Measurements from ENCODE around the gene AHCYL2. TPM values are rescaled to one million over a fixed set of nuclear protein-coding genes. Genes with fewer than 3 reads are reported as not detected.

The AHCYL2 gene
- total and polyA plus RNA-seq, 2 donors (not counting 1 experiment from before 2014, with no cell fraction given) = 8.8 to 26.2 TPM

DNA sequence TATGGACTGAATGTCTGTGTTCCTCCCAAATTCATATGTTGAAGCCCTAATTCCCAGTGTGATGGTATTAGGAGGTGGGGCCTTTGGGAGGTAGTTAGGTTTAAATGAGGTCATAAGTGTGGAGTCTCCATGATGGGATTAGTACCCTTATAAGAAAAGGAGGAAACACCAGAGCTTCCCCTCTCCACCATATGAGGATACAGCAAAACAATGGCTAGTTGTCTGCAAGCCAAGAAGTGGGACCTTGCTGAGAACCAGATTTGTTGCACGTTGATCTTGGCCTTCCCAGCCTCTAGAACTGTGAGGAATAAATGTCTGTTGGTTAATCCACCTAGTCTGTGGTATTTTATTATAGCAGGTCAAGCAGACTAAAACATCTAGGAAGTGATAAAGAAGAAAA lies 102.2 kb downstream of the AHCYL2 start:
- Mint-ChIP-seq H3K4me1 (no peaks in the 10 kb centered on the region), H3K27ac (no peak overlapping the region), H3K27me3 (no peaks in the 10 kb centered on the region), H3K4me3 (no peak overlapping the region), H3K9me3 (ENCODE audit: insufficient read depth) (peaks cover 2% of the 10 kb centered on the region)
- Histone ChIP-seq H3K36me3 (replicated peaks in 1 of 2; ENCODE audit: control extremely low read depth in 1 of 2, control insufficient read depth in 1 of 2, extremely low read depth in 1 of 2, insufficient read depth in 2 of 2, low read length in 1 of 2) (peaks cover 0 to 4% of the 10 kb centered on the region in 2 experiments), H3K79me2 (ENCODE audit: control insufficient read depth, insufficient read depth, low read length) (peaks cover 8% of the 10 kb centered on the region), H3K4me3 (ENCODE audit: control extremely low read depth in 1 of 5, extremely low read depth in 1 of 5, insufficient read depth in 1 of 5, low read depth in 2 of 5, low read length in 4 of 5) (no peak overlapping the region), H2AFZ (ENCODE audit: insufficient read depth, low read depth, low read length, poor library complexity, severe bottlenecking) (no peak overlapping the region), H3K4me2 (replicated peaks; ENCODE audit: low read depth, low read length, poor library complexity, severe bottlenecking) (no peak overlapping the region), H3K9ac (ENCODE audit: low read length) (no peak overlapping the region), H3K9me3 (ENCODE audit: control extremely low read depth in 1 of 3, control insufficient read depth in 2 of 3, insufficient read depth in 1 of 3, low read length in 2 of 3) (peaks cover 3 to 26% (median 10%) of the 10 kb centered on the region in 3 donors), H3K27me3 (replicated peaks in 1 of 4; ENCODE audit: control extremely low read depth in 1 of 4, control insufficient read depth in 3 of 4, insufficient read depth in 4 of 4, low read length in 3 of 4) (no peaks in the 10 kb centered on the region), H4K20me1 (ENCODE audit: control insufficient read depth, insufficient read depth, low read length, poor library complexity, severe bottlenecking) (no peaks in the 10 kb centered on the region), H3K27ac (ENCODE audit: low read length in 2 of 2) (no peak overlapping the region), H3K4me1 (ENCODE audit: control insufficient read depth in 2 of 2, insufficient read depth in 2 of 2, low read length in 2 of 2) (no peaks in the 10 kb centered on the region)
- DNase-seq = no peak
- ChIA-PET CTCF (interaction anchor here (1.2 kb wide), 1 partner anchor 41 kb away, joined by 6 read pairs; no protein-coding TSS in a partner anchor), POLR2A (no interaction called here)
- WGBS (ENCODE audit: insufficient coverage) = 83% methylated on average over 1 of the region's 1 CpG
- ATAC-seq (ENCODE audit: low read depth) = no peak
- intact Hi-C loops (cut with micrococcal nuclease) = no loop called here
- TF ChIP-seq EZH2 (IDR thresholded peaks at IDR 0.05; ENCODE audit: borderline replicate concordance, insufficient read depth, low read depth, low read length, poor library complexity, severe bottlenecking) = no peak
- TF ChIP-seq, protein P1, sequence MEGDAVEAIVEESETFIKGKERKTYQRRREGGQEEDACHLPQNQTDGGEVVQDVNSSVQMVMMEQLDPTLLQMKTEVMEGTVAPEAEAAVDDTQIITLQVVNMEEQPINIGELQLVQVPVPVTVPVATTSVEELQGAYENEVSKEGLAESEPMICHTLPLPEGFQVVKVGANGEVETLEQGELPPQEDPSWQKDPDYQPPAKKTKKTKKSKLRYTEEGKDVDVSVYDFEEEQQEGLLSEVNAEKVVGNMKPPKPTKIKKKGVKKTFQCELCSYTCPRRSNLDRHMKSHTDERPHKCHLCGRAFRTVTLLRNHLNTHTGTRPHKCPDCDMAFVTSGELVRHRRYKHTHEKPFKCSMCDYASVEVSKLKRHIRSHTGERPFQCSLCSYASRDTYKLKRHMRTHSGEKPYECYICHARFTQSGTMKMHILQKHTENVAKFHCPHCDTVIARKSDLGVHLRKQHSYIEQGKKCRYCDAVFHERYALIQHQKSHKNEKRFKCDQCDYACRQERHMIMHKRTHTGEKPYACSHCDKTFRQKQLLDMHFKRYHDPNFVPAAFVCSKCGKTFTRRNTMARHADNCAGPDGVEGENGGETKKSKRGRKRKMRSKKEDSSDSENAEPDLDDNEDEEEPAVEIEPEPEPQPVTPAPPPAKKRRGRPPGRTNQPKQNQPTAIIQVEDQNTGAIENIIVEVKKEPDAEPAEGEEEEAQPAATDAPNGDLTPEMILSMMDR (IDR thresholded peaks at IDR 0.05) = no peak

DNA sequence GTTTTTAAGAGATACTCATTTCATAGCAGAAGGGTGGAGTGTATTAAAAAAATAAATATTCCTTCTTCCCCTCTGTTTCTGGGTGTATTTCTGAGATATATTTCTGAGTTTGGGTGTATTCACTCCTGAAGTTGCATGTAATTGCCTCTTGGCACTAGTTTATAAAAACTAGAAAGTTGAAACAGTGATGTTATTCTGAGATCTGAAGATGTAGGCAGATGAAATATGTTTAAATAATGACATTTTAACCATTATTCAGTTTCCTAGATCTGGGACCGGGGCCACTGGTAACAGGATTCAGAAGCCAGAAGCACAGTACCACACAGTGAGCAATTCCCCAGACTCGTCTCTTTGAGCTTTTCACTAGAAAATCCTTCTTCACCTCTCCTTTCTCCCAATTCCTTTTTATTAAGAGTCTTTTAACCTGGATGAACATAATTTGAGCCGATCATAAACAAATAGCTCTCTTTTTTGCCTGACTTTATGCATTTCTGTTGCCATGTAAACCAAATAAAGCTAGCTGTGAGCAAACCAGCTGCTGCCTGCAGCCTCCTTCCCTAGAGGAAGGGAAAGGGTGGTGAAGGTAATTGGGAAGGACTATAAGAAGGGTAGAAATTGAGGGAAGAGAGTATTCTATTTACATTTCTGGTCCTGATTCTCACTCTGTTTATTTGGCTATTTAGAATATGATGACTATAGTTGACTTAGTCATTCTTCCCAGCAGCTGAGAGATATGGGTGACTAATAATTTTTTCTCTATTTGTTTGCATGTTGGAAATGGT lies 107.6 kb downstream of the AHCYL2 start:
- H3K4me3 Mint-ChIP-seq = no peak overlapping the region
- no peak overlapping the region for H3K9ac ChIP-seq (ENCODE audit: low read length)
- H3K9me3 ChIP-seq (ENCODE audit: control extremely low read depth in 1 of 3, control insufficient read depth in 2 of 3, insufficient read depth in 1 of 3, low read length in 2 of 3) = peaks cover 0 to 3% (median 0%) of the 10 kb centered on the region in 3 donors
- 100% methylated on average over 3 of the region's 3 CpGs for WGBS (ENCODE audit: insufficient coverage)
- no peaks in the 10 kb centered on the region for H3K36me3 ChIP-seq (replicated peaks in 1 of 2; ENCODE audit: control extremely low read depth in 1 of 2, control insufficient read depth in 1 of 2, extremely low read depth in 1 of 2, insufficient read depth in 2 of 2, low read length in 1 of 2)
- ChIA-PET CTCF (interaction anchor here (1.1 to 2.3 kb wide), 3 partner anchors 11 to 114 kb away, joined by 3 to 8 read pairs (median 4); no protein-coding TSS in a partner anchor), POLR2A (no interaction called here)
- ATAC-seq (ENCODE audit: low read depth) (no peak), DNase-seq (no peak)
- no peaks in the 10 kb centered on the region for H3K4me1 Mint-ChIP-seq
- TF ChIP-seq, protein P1 (IDR thresholded peaks at IDR 0.05) = no peak
- no peak for TF ChIP-seq EZH2 (IDR thresholded peaks at IDR 0.05; ENCODE audit: borderline replicate concordance, insufficient read depth, low read depth, low read length, poor library complexity, severe bottlenecking)
- no peak overlapping the region for H3K4me3 ChIP-seq (ENCODE audit: control extremely low read depth in 1 of 5, extremely low read depth in 1 of 5, insufficient read depth in 1 of 5, low read depth in 2 of 5, low read length in 4 of 5)
- intact Hi-C loops (cut with micrococcal nuclease) = no loop called here
- no peaks in the 10 kb centered on the region for H3K79me2 ChIP-seq (ENCODE audit: control insufficient read depth, insufficient read depth, low read length)
- H3K9me3 Mint-ChIP-seq (ENCODE audit: insufficient read depth) = no peaks in the 10 kb centered on the region
- no peak overlapping the region for H3K4me2 ChIP-seq (replicated peaks; ENCODE audit: low read depth, low read length, poor library complexity, severe bottlenecking)
- H3K27ac Mint-ChIP-seq = no peak overlapping the region
- no peaks in the 10 kb centered on the region for H3K27me3 Mint-ChIP-seq
- H3K27me3 ChIP-seq (replicated peaks in 1 of 4; ENCODE audit: control extremely low read depth in 1 of 4, control insufficient read depth in 3 of 4, insufficient read depth in 4 of 4, low read length in 3 of 4) = no peaks in the 10 kb centered on the region
- H4K20me1 ChIP-seq (ENCODE audit: control insufficient read depth, insufficient read depth, low read length, poor library complexity, severe bottlenecking) = no peaks in the 10 kb centered on the region
- no peak overlapping the region for H3K27ac ChIP-seq (ENCODE audit: low read length in 2 of 2)
- no peak overlapping the region for H2AFZ ChIP-seq (ENCODE audit: insufficient read depth, low read depth, low read length, poor library complexity, severe bottlenecking)
- no peaks in the 10 kb centered on the region for H3K4me1 ChIP-seq (ENCODE audit: control insufficient read depth in 2 of 2, insufficient read depth in 2 of 2, low read length in 2 of 2)

Data from B cell (primary cell).